Neural crest cell (in vitro differentiated cells): Measurements from ENCODE around the gene ATP11A. TPM values are rescaled to one million over a fixed set of nuclear protein-coding genes. Genes with fewer than 3 reads are reported as not detected.

ENCODE experiments used
- DNase-seq: peaks from one replicate; pipeline ENCODE4 v3.0.0; 2021; ENCODE audit warnings: low read depth, mixed read lengths, low spot score
- H3K27ac Mint-ChIP-seq: one replicate; pipeline ENCODE4 v1.8.0; 2021; ENCODE audit warnings: mild to moderate bottlenecking, mixed read lengths; ENCODE audit not compliant: unreplicated experiment
- H3K27me3 Mint-ChIP-seq: 2 replicates; pipeline ENCODE4 v1.8.0; 2021; ENCODE audit warnings: low read depth, mild to moderate bottlenecking, mixed read lengths
- H3K36me3 Mint-ChIP-seq: 2 replicates; pipeline ENCODE4 v1.8.0; 2021; ENCODE audit warnings: low read depth, mild to moderate bottlenecking, mixed read lengths
- H3K4me1 Mint-ChIP-seq: 2 replicates; pipeline ENCODE4 v1.8.0; 2021; ENCODE audit warnings: mixed read lengths
- H3K4me3 Mint-ChIP-seq: one replicate; pipeline ENCODE4 v1.8.0; 2021; ENCODE audit warnings: mild to moderate bottlenecking, mixed read lengths
- H3K9me3 Mint-ChIP-seq: 2 replicates; pipeline ENCODE4 v1.8.0; 2021; ENCODE audit warnings: mixed read lengths
- CTCF ChIP-seq: fragments of 200-600 bp; sonication (generic); conservative IDR thresholded peaks from 2 replicates; pipeline ENCODE4 v1.5.0; 2021; ENCODE audit warnings: antibody characterized with exemption, mild to moderate bottlenecking
- total RNA-seq: library from RNA; stranded (reverse); gene quantifications from 2 replicates; pipeline ENCODE4 v1.2.1, GENCODE V29; 2021

Gene ATP11A
- total RNA-seq, 1 donor from 2014 or later: 97.4 TPM

- TF ChIP-seq CTCF: no peak
- Mint-ChIP-seq H3K27me3 (no peaks in the 10 kb centered on the region), H3K27ac (no peak overlapping the region), H3K36me3 (peaks cover 48% of the 10 kb centered on the region), H3K4me1 (no peaks in the 10 kb centered on the region), H3K9me3 (peaks cover 2% of the 10 kb centered on the region), H3K4me3 (no peak overlapping the region)
- no peak for DNase-seq
Measured at GRCh38 chr13:112819816-112820215, 130.0 kb downstream of the ATP11A start.

GRCh38 chr13:112820318-112820717 lies 130.5 kb downstream of the ATP11A start:
- no peak for DNase-seq
- H3K36me3 Mint-ChIP-seq: peaks cover 43% of the 10 kb centered on the region
- H3K27me3 Mint-ChIP-seq: no peaks in the 10 kb centered on the region
- no peak overlapping the region for H3K4me3 Mint-ChIP-seq
- no peaks in the 10 kb centered on the region for H3K4me1 Mint-ChIP-seq
- no peak for TF ChIP-seq CTCF
- H3K27ac Mint-ChIP-seq: no peak overlapping the region
- peaks cover 2% of the 10 kb centered on the region for H3K9me3 Mint-ChIP-seq

GRCh38 chr13:112821340-112822055 lies 131.7 kb downstream of the ATP11A start:
- H3K27ac Mint-ChIP-seq: no peak overlapping the region
- H3K36me3 Mint-ChIP-seq: peaks cover 34% of the 10 kb centered on the region
- H3K27me3 Mint-ChIP-seq: no peaks in the 10 kb centered on the region
- no peak overlapping the region for H3K4me3 Mint-ChIP-seq
- peaks cover 2% of the 10 kb centered on the region for H3K9me3 Mint-ChIP-seq
- H3K4me1 Mint-ChIP-seq: no peaks in the 10 kb centered on the region
- no peak for DNase-seq
- no peak for TF ChIP-seq CTCF

- DNase-seq: no peak
- Mint-ChIP-seq H3K36me3 (peaks cover 33% of the 10 kb centered on the region), H3K9me3 (no peaks in the 10 kb centered on the region), H3K27ac (no peak overlapping the region), H3K4me1 (no peaks in the 10 kb centered on the region), H3K27me3 (no peaks in the 10 kb centered on the region), H3K4me3 (no peak overlapping the region)
- no peak for TF ChIP-seq CTCF
Measured at GRCh38 chr13:112822851-112823250, 133.0 kb downstream of the ATP11A start.

DNA sequence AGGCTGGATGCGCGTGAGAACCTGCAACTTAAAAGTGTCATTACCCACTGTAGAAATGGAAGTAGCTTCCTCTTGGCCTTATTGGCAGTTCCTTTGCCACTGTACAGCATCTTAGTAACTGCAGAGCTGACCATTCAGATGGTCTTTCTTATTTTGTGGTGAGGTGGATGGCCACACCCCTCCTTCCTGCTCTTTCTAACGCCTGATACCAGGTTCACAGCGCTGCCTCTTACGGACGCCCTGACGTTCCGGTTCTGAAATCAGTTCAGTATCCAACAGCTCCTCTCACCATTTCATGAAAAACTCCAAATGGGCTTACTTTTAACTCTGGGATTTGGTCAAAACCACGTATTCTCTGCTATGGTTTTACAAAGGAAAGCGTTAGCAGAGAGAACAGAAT lies 134.6 kb downstream of the ATP11A start:
- no peak for TF ChIP-seq CTCF
- H3K27me3 Mint-ChIP-seq: no peaks in the 10 kb centered on the region
- H3K4me3 Mint-ChIP-seq: no peak overlapping the region
- H3K27ac Mint-ChIP-seq: no peak overlapping the region
- DNase-seq: no peak
- H3K9me3 Mint-ChIP-seq: no peaks in the 10 kb centered on the region
- peaks cover 22% of the 10 kb centered on the region for H3K36me3 Mint-ChIP-seq
- H3K4me1 Mint-ChIP-seq: no peaks in the 10 kb centered on the region
